Hepatocyte (in vitro differentiated cells): ENCODE results near the gene KSR2.

Experiments used
- CTCF ChIP-seq: fragments of 200-600 bp; sonication (generic); IDR thresholded peaks from 2 replicates; pipeline ENCODE4 v1.5.1; 2016; ENCODE audit warnings: antibody characterized with exemption, mild to moderate bottlenecking; ENCODE audit not compliant: poor library complexity
- EZH2 ChIP-seq: fragments of 200-600 bp; sonication (generic); IDR thresholded peaks from 2 replicates; pipeline ENCODE4 v1.6.1; 2016; ENCODE audit warnings: antibody characterized with exemption, mild to moderate bottlenecking, borderline replicate concordance

GRCh38 chr12:117710121-117710520, 258.7 kb downstream of the KSR2 start:
- no peak for TF ChIP-seq CTCF
- TF ChIP-seq EZH2: no peak
